Mesenchymal stem cell (in vitro differentiated cells and primary cell): ENCODE results near the gene KCNMB4.

ENCODE experiments used
- DNase-seq: peaks from one replicate; pipeline ENCODE4 v3.0.0-alpha.2; 2013
- H2AFZ ChIP-seq: one replicate; pipeline ENCODE4 v1.6.1; 2013; ENCODE audit warnings: low read depth, mild to moderate bottlenecking, control low read depth, inconsistent platforms, low read length, moderate library complexity
- H2AK5ac ChIP-seq: 2 replicates; pipeline ENCODE4 v1.6.1; 2013; ENCODE audit warnings: low read length, moderate library complexity, mild to moderate bottlenecking, inconsistent platforms; ENCODE audit not compliant: severe bottlenecking
- H2BK120ac ChIP-seq: one replicate; pipeline ENCODE4 v1.6.1; 2013; ENCODE audit warnings: low read depth, mild to moderate bottlenecking, inconsistent platforms, low read length, moderate library complexity
- H2BK12ac ChIP-seq, 2 experiments: one replicate each; pipeline ENCODE4 v1.6.1; 2013; ENCODE audit warnings: inconsistent platforms in 2 of 2, low read length in 2 of 2, mild to moderate bottlenecking in 2 of 2, moderate library complexity in 2 of 2, control low read depth in 1 of 2
- H2BK15ac ChIP-seq: one replicate; pipeline ENCODE4 v1.6.1; 2013; ENCODE audit warnings: mild to moderate bottlenecking, low read depth, inconsistent platforms; ENCODE audit not compliant: poor library complexity, severe bottlenecking
- H2BK5ac ChIP-seq: 2 replicates; pipeline ENCODE4 v1.6.1; 2013; ENCODE audit warnings: low read depth, mild to moderate bottlenecking, low read length, control low read depth, inconsistent platforms; ENCODE audit not compliant: poor library complexity, severe bottlenecking
- H3K14ac ChIP-seq, 2 experiments: one replicate each; pipeline ENCODE4 v1.6.1; 2013; ENCODE audit warnings: inconsistent platforms in 2 of 2, low read length in 2 of 2, control low read depth in 1 of 2, mild to moderate bottlenecking in 1 of 2, moderate library complexity in 1 of 2
- H3K18ac ChIP-seq, 2 experiments: one replicate each; pipeline ENCODE4 v1.6.1; 2013; ENCODE audit warnings: inconsistent platforms in 2 of 2, low read length in 2 of 2, control low read depth in 1 of 2, low read depth in 1 of 2, mild to moderate bottlenecking in 1 of 2
- H3K23ac ChIP-seq, 2 experiments: one replicate each; pipeline ENCODE4 v1.6.1; 2013; ENCODE audit warnings: inconsistent platforms in 2 of 2, low read length in 2 of 2, mild to moderate bottlenecking in 2 of 2, moderate library complexity in 2 of 2, control low read depth in 1 of 2
- H3K27ac ChIP-seq: 2 replicates; pipeline ENCODE4 v1.5.1; 2013; ENCODE audit warnings: mild to moderate bottlenecking, moderate library complexity, low read length, control low read depth, inconsistent platforms; ENCODE audit not compliant: poor library complexity, severe bottlenecking
- H3K27me3 ChIP-seq, 2 experiments: 2 replicates each; pipeline versions ENCODE4 v1.6.1 to v1.7.0; 2013; ENCODE audit warnings: low read length in 2 of 2, mild to moderate bottlenecking in 2 of 2, moderate library complexity in 2 of 2, control low read depth in 1 of 2, inconsistent platforms in 1 of 2; ENCODE audit not compliant: control insufficient read depth in 1 of 2, insufficient read depth in 1 of 2
- H3K36me3 ChIP-seq, 2 experiments: 2 replicates each; pipeline versions ENCODE4 v1.6.1 to v1.7.0; 2013; ENCODE audit warnings: low read length in 2 of 2, control low read depth in 1 of 2, inconsistent platforms in 1 of 2, low read depth in 1 of 2, mild to moderate bottlenecking in 1 of 2; ENCODE audit not compliant: insufficient read depth in 2 of 2, control insufficient read depth in 1 of 2
- H3K4ac ChIP-seq, 2 experiments: one replicate each; pipeline ENCODE4 v1.6.1; 2013; ENCODE audit warnings: inconsistent platforms in 2 of 2, low read length in 2 of 2, mild to moderate bottlenecking in 2 of 2, moderate library complexity in 2 of 2, control low read depth in 1 of 2, low read depth in 1 of 2
- H3K4me1 ChIP-seq: 2 replicates; pipeline ENCODE4 v1.6.1; 2013; ENCODE audit warnings: low read depth, low read length, control low read depth; ENCODE audit not compliant: control insufficient read depth, insufficient read depth
- H3K4me2 ChIP-seq: 2 replicates; pipeline ENCODE4 v1.6.1; 2013; ENCODE audit warnings: low read length, mild to moderate bottlenecking, inconsistent platforms; ENCODE audit not compliant: poor library complexity, severe bottlenecking
- H3K4me3 ChIP-seq, 2 experiments: 2 replicates each; pipeline versions ENCODE4 v1.5.1 to v1.7.0; 2013; ENCODE audit warnings: low read length in 2 of 2, mild to moderate bottlenecking in 2 of 2, control low read depth in 1 of 2, low read depth in 1 of 2; ENCODE audit not compliant: insufficient read depth in 1 of 2
- H3K79me1 ChIP-seq: replicated peaks from 2 replicates; pipeline ENCODE4 v1.6.1; 2013; ENCODE audit warnings: mild to moderate bottlenecking, control low read depth, low read length, inconsistent platforms; ENCODE audit not compliant: poor library complexity, severe bottlenecking
- H3K9ac ChIP-seq: 2 replicates; pipeline ENCODE4 v1.7.0; 2013; ENCODE audit warnings: mild to moderate bottlenecking, low read length, moderate library complexity
- H3K9me3 ChIP-seq: 2 replicates; pipeline ENCODE4 v1.7.0; 2013; ENCODE audit warnings: mild to moderate bottlenecking, low read length; ENCODE audit not compliant: control insufficient read depth
- H4K8ac ChIP-seq: one replicate; pipeline ENCODE4 v1.6.1; 2013; ENCODE audit warnings: inconsistent platforms, mild to moderate bottlenecking, low read length, moderate library complexity
- H4K91ac ChIP-seq: one replicate; pipeline ENCODE4 v1.6.1; 2013; ENCODE audit warnings: mild to moderate bottlenecking, low read length, inconsistent platforms
- WGBS: methylation state at CpG from one replicate; pipeline ENCODE4 v1.1.7; 2013; ENCODE audit warnings: mixed read lengths; 5-methylcytosine and 5-hydroxymethylcytosine counted together

KCNMB4 gene

DNA sequence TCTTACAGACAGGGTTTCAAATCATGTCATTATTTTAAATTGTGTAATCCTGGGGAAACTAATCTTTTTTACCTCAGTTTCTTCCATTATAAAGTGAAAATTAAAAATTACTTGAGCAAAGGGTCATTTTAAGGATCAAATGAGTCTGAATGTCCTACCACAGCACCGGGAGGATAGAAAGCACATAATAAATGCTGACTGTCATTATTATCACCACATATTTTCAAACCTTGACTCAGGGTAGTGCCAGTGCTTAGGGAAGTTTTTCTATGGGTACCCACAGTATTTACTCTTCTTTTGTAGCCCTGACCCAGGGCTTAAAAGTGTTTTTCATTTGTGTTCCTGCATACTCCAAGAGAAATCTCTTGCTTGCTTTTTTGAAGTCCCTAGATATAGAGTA is 60.5 kb downstream of the KCNMB4 start:
- no peaks in the 10 kb centered on the region for H3K27me3 ChIP-seq
- no CpG with 5 or more reads among the region's 1 CpG for WGBS

DNA sequence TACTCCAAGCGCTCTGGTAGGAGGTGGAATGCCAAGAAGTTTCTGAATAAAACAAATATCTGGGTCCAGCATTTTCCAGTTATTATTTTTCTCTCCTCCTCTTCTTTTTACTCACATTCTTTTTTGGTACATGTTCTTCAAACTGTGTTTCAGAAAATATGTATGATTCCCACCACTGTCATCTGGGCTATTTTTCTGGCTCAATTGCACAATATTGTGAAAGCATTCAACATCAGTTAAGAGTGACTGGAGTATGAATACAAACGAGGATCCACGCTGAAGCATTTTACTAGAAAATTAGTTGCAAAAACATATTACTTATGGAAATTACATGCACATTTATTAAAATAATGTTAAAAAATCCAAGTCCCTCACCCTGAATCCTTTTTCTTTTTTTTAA is 61.5 kb downstream of the KCNMB4 start:
- WGBS: no CpG with 5 or more reads among the region's 3 CpGs
- H2AFZ ChIP-seq: no peak overlapping the region
- H3K4me3 ChIP-seq: no peak overlapping the region
- no peak overlapping the region for H2BK15ac ChIP-seq
- H3K27me3 ChIP-seq: no peaks in the 10 kb centered on the region
- no peaks in the 10 kb centered on the region for H3K79me1 ChIP-seq
- no peak overlapping the region for H3K23ac ChIP-seq
- H4K8ac ChIP-seq: no peak overlapping the region
- no peak overlapping the region for H3K4ac ChIP-seq
- no peak overlapping the region for H2AK5ac ChIP-seq
- H3K9me3 ChIP-seq: no peaks in the 10 kb centered on the region
- no peak overlapping the region for H2BK5ac ChIP-seq
- no peak overlapping the region for H3K14ac ChIP-seq
- H3K4me1 ChIP-seq: no peaks in the 10 kb centered on the region
- H3K4me2 ChIP-seq: no peak overlapping the region
- no peak for DNase-seq
- H3K36me3 ChIP-seq: peaks cover 0 to 3% of the 10 kb centered on the region in 2 experiments
- H3K27ac ChIP-seq: no peak overlapping the region
- no peak overlapping the region for H3K9ac ChIP-seq
- no peak overlapping the region for H4K91ac ChIP-seq
- H2BK120ac ChIP-seq: no peak overlapping the region
- no peak overlapping the region for H3K18ac ChIP-seq
- no peak overlapping the region for H2BK12ac ChIP-seq

More for the DNA sequence above, 60.5 kb downstream of the KCNMB4 start:
- Histone ChIP-seq H3K4me2 (no peak overlapping the region), H4K91ac (no peak overlapping the region), H3K14ac (no peak overlapping the region), H2BK120ac (no peak overlapping the region), H2AK5ac (no peak overlapping the region), H3K4me3 (no peak overlapping the region), H3K27ac (no peak overlapping the region), H3K4ac (no peak overlapping the region), H3K18ac (no peak overlapping the region), H3K23ac (no peak overlapping the region), H2BK15ac (no peak overlapping the region), H3K9me3 (no peaks in the 10 kb centered on the region), H3K9ac (no peak overlapping the region), H2BK12ac (no peak overlapping the region), H2BK5ac (no peak overlapping the region), H3K36me3 (peaks cover 0 to 3% of the 10 kb centered on the region in 2 experiments), H4K8ac (no peak overlapping the region), H3K79me1 (no peaks in the 10 kb centered on the region), H2AFZ (no peak overlapping the region), H3K4me1 (no peaks in the 10 kb centered on the region)
- no peak for DNase-seq

DNA sequence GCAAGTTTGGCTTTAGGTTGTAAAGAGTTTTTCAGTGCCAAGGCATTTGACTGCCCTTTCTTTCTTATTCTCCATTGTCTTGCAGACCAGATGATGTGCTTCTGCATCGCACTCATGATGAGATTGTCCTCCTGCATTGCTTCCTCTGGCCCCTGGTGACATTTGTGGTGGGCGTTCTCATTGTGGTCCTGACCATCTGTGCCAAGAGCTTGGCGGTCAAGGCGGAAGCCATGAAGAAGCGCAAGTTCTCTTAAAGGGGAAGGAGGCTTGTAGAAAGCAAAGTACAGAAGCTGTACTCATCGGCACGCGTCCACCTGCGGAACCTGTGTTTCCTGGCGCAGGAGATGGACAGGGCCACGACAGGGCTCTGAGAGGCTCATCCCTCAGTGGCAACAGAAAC is 64.3 kb downstream of the KCNMB4 start:
- Histone ChIP-seq H3K36me3 (peaks cover 0 to 3% of the 10 kb centered on the region in 2 experiments), H3K27me3 (no peaks in the 10 kb centered on the region), H3K4me1 (no peaks in the 10 kb centered on the region), H3K14ac (no peak overlapping the region), H4K8ac (no peak overlapping the region), H2AK5ac (no peak overlapping the region), H3K9me3 (no peaks in the 10 kb centered on the region), H4K91ac (no peak overlapping the region), H2AFZ (no peak overlapping the region), H3K4me2 (no peak overlapping the region), H3K4ac (no peak overlapping the region), H3K27ac (no peak overlapping the region), H2BK5ac (no peak overlapping the region), H3K23ac (no peak overlapping the region), H3K9ac (no peak overlapping the region), H3K4me3 (no peak overlapping the region), H2BK120ac (no peak overlapping the region), H3K18ac (no peak overlapping the region), H2BK12ac (no peak overlapping the region), H2BK15ac (no peak overlapping the region), H3K79me1 (no peaks in the 10 kb centered on the region)
- WGBS: 97% methylated on average over 11 of the region's 11 CpGs
- DNase-seq: no peak

DNA sequence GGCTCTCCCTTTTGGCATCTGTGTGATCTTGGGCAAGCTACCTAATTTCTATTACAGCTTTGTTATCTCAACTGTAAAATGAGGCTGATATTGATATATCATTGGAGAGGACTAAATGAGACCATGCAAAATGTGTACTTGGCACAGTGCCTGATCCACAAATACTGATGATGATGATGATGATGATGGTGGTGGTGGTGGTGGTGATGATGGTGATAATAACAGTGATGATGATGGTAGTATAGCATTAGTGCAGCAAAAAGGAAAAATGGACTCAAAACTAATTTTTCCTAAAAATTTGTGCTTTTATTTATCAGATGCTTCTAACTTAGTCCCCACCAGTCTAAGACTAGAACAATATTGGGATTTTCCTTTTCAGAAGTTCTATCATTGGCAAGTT is 70.7 kb downstream of the KCNMB4 start:
- no peak overlapping the region for H2BK12ac ChIP-seq
- H3K79me1 ChIP-seq: no peaks in the 10 kb centered on the region
- no peak overlapping the region for H2AFZ ChIP-seq
- no peak overlapping the region for H4K91ac ChIP-seq
- no peak overlapping the region for H3K9ac ChIP-seq
- H2BK5ac ChIP-seq: no peak overlapping the region
- H3K4ac ChIP-seq: no peak overlapping the region
- no peaks in the 10 kb centered on the region for H3K4me1 ChIP-seq
- no peak overlapping the region for H4K8ac ChIP-seq
- H3K23ac ChIP-seq: no peak overlapping the region
- no peak overlapping the region for H3K4me3 ChIP-seq
- H2BK120ac ChIP-seq: no peak overlapping the region
- H3K27me3 ChIP-seq: no peaks in the 10 kb centered on the region
- no peaks in the 10 kb centered on the region for H3K36me3 ChIP-seq
- no peak overlapping the region for H3K14ac ChIP-seq
- H3K27ac ChIP-seq: no peak overlapping the region
- H2AK5ac ChIP-seq: no peak overlapping the region
- H3K18ac ChIP-seq: no peak overlapping the region
- H2BK15ac ChIP-seq: no peak overlapping the region
- H3K4me2 ChIP-seq: no peak overlapping the region
- H3K9me3 ChIP-seq: no peaks in the 10 kb centered on the region
- no peak for DNase-seq
